Stimulated activated CD8-positive, alpha-beta memory T cell treated with anti-CD3 and anti-CD28 coated beads, Interleukin-12 subunit alpha, Interleukin-12 subunit beta, amount 100 ng/mL, for 24 hours (primary cell): ENCODE results near the gene NKX1-2.

ENCODE experiments used
- DNase-seq: peaks from one replicate; pipeline ENCODE4 v3.0.0-alpha.2; 2020; ENCODE audit errors: extremely low read depth

NKX1-2 gene

DNA sequence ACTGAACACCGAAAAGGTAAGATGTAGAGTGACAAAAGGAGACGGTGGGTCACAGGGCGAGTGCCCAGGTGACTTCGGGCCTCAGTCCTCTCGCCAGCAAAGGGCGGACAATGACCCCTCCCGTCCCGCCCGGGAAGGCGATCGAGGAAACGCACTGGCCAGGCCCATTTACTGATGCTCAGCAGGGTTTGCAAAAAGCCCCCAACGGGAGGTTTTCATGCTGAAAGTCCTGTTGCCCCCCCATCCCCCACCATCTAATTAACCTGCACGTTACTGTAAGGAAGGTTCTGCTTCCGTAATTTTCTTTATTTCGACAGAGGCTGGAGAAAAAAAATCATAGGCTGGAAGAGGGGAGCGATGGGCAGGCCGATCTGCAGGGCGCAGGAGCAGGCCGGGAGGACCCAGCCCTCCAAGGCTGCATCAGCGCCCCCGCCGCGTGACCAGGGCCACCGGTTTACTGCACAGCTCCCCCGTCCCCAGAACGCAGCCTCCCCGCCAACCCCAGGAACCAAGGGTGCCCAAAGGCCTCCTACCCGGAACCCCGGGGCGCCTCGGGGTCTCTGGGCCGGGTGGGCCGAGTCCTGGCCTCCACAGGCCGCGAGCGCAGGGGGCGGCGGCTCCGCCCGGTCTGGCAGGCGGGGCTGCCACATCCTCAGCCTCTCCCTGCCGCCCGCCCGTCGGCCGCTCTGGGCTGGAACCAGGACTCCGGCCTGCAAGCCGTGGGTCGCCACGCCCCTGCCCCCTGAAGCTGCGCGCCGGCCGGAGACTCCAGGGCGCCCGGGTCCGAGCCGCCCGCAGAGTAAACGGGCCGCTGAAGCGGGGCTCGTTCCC, 31.7 kb downstream of the NKX1-2 start:
- peak; percentile 8 for DNase-seq

DNA sequence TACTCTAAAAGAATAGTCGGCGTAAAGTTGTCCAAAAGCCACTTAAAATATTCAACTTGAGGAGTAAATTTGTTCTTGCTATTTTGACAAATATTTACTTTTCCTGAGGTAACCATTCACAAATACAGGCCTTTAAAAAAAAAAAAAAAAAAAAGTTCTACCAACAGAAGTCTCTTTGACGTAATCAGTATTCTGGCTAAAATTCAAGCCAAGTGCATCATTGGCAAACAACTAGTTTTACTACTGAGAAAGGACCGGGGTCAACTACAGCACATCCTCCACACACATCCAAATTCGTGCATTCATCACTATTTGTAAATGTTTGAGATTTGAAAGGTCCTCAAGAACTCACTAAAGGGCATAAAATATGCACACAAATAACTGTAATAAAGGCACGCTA, 33.1 kb downstream of the NKX1-2 start:
- DNase-seq, result no peak

DNA sequence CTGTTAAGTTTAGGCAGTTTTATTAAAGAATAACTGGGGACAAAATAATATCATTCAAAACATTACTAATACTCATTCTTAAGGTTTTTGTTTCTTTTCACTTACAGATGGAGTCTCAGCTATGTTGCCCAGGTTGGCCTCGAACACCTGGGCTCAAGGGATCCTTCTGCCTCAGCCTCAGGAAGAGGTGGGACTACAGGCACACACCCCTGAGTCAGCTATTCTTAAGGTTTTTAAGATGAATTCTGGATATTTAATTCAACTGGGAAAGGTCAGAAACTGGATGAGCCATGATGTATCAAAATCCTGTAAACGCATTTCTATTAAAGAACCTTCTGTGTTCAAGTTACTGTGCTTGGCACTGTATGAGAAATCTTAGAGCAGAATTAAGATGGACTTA, 34.6 kb downstream of the NKX1-2 start:
- DNase-seq, result no peak

DNA sequence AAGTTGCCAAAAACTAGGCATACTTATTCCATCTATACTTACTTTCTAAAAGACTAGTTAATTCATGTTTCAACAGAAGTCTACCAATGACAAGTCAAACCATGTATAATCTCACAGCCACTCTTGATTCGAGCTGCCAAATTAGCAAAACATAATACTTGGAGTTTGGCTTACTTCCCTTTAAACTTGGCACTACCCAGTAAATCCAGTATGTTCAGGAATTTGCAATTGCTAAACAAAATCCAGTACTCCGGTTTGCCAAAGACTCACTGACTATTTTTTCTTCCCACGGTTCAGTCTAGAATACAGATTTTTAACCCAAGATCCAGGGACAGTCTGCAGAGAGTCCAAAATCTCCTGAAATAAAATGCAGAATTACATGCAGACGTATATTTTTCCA, 35.8 kb downstream of the NKX1-2 start:
- DNase-seq, result no peak

DNA sequence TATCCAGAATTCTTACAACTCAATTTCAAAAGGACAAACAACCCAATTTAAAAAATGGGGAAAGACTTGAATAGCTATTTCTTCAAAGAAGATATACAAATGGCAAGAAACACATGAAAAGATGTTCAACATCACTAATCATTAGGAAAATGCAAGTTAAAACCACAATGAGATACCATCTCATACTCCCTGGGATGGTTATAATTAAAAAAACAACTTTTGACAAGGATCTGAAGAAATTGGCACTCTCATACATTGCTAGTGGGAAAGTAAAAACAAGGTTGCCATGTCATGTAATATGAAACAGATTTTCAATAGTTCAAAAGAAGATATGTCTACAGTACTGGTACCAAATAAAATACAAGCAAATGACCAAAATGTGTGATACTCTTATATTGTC, 40.1 kb downstream of the NKX1-2 start:
- no peak for DNase-seq

DNA sequence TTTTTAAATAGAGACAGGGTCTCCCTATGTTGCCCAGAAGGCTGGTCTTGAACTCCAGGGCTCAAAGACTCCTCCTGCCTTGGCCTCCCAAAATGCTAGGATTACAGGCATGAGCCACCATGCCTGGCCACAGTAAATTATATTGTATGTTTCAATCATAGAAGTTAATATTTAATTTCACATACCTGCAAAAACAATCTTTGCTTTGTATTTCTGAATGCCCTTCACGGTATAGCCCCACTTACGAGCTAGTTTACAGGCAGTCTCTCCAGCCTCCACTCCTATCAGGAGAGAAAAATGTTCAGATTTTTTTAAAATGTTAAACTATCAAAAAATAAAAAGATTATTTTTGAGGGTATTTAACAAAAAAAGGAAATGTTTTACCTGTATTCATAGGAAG, 41.5 kb downstream of the NKX1-2 start:
- DNase-seq, result no peak

DNA sequence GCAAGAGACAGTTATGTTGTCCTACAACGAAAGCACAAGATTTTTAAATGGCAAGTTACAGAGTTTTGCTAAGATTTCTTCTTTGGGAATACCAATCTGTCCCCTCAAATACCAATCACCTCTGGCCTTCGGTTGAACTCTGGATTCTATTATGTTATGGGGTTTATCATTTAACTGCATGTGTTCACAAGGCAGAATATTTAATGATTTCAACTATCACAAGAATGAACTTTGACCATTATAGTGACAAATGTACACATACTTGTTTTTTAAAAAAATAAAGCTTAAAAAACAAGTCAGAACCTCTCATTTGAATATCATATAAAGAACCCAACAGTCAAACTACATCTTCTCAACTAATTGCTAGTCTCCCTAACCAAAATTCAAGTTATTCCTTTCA, 42.4 kb downstream of the NKX1-2 start:
- DNase-seq, result no peak

DNA sequence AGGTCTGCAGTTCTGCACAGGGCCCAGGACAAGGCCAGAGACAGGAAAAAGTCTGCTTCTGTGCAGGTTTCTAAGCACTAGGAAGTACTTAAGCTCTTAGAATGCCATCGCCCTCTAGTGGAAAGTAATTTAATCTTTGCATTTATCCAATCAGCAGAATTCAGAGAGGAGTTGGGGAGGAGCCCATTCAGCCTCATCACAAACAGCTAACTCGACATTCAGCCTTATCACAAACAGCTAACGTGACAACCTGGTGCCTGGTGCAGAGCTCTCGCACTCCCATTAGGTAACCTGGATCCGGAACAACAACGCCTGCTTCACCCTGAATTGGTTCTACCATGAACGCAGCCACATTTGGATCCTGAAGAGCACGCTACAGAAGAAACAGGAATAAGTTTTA, 46.3 kb downstream of the NKX1-2 start:
- no peak for DNase-seq

DNA sequence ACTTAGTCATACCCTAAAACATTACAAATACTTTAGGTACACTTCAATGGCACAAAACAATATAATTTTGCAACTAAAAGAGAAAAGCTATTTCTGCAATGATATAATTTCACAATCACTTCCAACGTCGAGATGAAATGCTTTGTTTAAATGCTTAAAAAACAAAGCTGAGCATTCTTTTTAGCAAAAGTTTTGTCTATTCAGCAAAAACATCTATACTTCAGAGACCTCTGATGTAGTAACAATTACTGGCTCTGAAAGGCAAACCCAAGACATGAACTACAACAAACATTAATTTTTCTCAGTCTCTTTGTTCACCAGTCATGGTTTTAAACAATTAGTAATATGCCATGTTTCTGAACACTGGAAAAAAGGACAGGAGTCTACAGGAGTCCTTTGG, 47.6 kb downstream of the NKX1-2 start:
- DNase-seq, result no peak

DNA sequence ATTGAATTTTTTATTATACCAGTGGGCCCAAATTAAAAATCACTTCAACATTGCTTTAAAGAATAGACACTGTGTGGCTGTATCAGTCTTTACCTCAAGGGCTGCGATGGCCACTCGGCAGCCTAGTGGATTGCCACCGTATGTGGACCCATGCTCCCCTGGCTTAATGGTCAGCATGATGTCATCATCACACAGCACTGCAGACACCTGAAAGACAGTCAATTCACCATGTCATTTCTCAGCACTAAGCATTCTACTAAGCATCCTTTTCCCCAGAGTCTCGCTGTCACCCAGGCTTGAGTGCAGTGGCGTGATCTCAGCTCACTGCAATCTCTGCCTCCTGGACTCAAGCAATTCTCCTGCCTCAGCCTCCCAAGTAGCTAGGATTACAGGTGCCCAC, 48.2 kb downstream of the NKX1-2 start:
- no peak for DNase-seq
